ENCODE measurements around the gene PPP2R5E.

Gene PPP2R5E

GRCh38 chr14:63468294-63468693 lies 74.9 kb downstream of the PPP2R5E start:
- TF ChIP-seq FOXP2 (optimal IDR thresholded peaks at IDR 0.05; ENCODE audit: borderline replicate concordance, extremely low read depth, extremely low read length, insufficient read depth): no peak
- no peak for TF ChIP-seq SIN3A (IDR thresholded peaks at IDR 0.05; ENCODE audit: borderline replicate concordance, insufficient read depth, low read length)
- no peak for TF ChIP-seq REST (IDR thresholded peaks at IDR 0.05; ENCODE audit: insufficient read depth in 1 of 2, low read depth in 2 of 2, low read length in 2 of 2)
- no peak for TF ChIP-seq TAF1 (IDR thresholded peaks at IDR 0.05; ENCODE audit: borderline replicate concordance, insufficient read depth, low read length)
- no peak for TF ChIP-seq POLR2AphosphoS5 (IDR thresholded peaks at IDR 0.05; ENCODE audit: low read depth, low read length)

GRCh38 chr14:63467440-63468072 lies 75.6 kb downstream of the PPP2R5E start:
- TF ChIP-seq POLR2AphosphoS5 (IDR thresholded peaks at IDR 0.05; ENCODE audit: low read depth, low read length) (no peak), REST (IDR thresholded peaks at IDR 0.05; ENCODE audit: insufficient read depth in 1 of 2, low read depth in 2 of 2, low read length in 2 of 2) (no peak), FOXP2 (optimal IDR thresholded peaks at IDR 0.05; ENCODE audit: borderline replicate concordance, extremely low read depth, extremely low read length, insufficient read depth) (no peak), TAF1 (IDR thresholded peaks at IDR 0.05; ENCODE audit: borderline replicate concordance, insufficient read depth, low read length) (no peak), SIN3A (IDR thresholded peaks at IDR 0.05; ENCODE audit: borderline replicate concordance, insufficient read depth, low read length) (no peak)

GRCh38 chr14:63465347-63465746 lies 77.8 kb downstream of the PPP2R5E start:
- no peak for TF ChIP-seq REST (IDR thresholded peaks at IDR 0.05; ENCODE audit: insufficient read depth in 1 of 2, low read depth in 2 of 2, low read length in 2 of 2)
- TF ChIP-seq POLR2AphosphoS5 (IDR thresholded peaks at IDR 0.05; ENCODE audit: low read depth, low read length): no peak

GRCh38 chr14:63460680-63461369 lies 82.4 kb downstream of the PPP2R5E start:
- TF ChIP-seq TAF1 (IDR thresholded peaks at IDR 0.05; ENCODE audit: borderline replicate concordance, insufficient read depth, low read length) (no peak), SIN3A (IDR thresholded peaks at IDR 0.05; ENCODE audit: borderline replicate concordance, insufficient read depth, low read length) (no peak), REST (IDR thresholded peaks at IDR 0.05; ENCODE audit: insufficient read depth in 1 of 2, low read depth in 2 of 2, low read length in 2 of 2) (no peak), POLR2AphosphoS5 (IDR thresholded peaks at IDR 0.05; ENCODE audit: low read depth, low read length) (no peak), FOXP2 (optimal IDR thresholded peaks at IDR 0.05; ENCODE audit: borderline replicate concordance, extremely low read depth, extremely low read length, insufficient read depth) (no peak)
